ENCODE data around the gene FUS. TPM values are rescaled to one million over a fixed set of nuclear protein-coding genes. Genes with fewer than 3 reads are reported as not detected.

The FUS gene
- total RNA-seq, 1 donor from 2014 or later = 309 TPM

GRCh38 chr16:31132303-31132979, 47.5 kb upstream of the FUS start:
- no peaks in the 10 kb centered on the region for H4K20me1 ChIP-seq (ENCODE audit: insufficient read depth, low read length)
- no peak overlapping the region for H3K4me2 ChIP-seq (ENCODE audit: low read length)
- no peak overlapping the region for H3K9ac ChIP-seq (ENCODE audit: low read length)
- no peak overlapping the region for H3K27ac ChIP-seq (ENCODE audit: low read depth, low read length)
- no peak for FAIRE-seq
- no peaks in the 10 kb centered on the region for H3K27me3 ChIP-seq (ENCODE audit: insufficient read depth, low read length)
- Mint-ChIP-seq H3K27ac (ENCODE audit: unreplicated experiment) (no peak overlapping the region), H3K27me3 (ENCODE audit: low read depth, unreplicated experiment) (peaks cover 6% of the 10 kb centered on the region), H3K4me3 (ENCODE audit: unreplicated experiment) (no peak overlapping the region), H3K4me1 (ENCODE audit: low read depth, unreplicated experiment) (peaks cover 4% of the 10 kb centered on the region), H3K9me3 (ENCODE audit: unreplicated experiment) (peaks cover 2% of the 10 kb centered on the region), H3K36me3 (ENCODE audit: low read depth, unreplicated experiment) (peaks cover 14% of the 10 kb centered on the region)
- no peak for DNase-seq (ENCODE audit: low read depth)
- H3K36me3 ChIP-seq (ENCODE audit: insufficient read depth, low read length) = no peaks in the 10 kb centered on the region
- no peak overlapping the region for H3K4me3 ChIP-seq (ENCODE audit: insufficient read depth, low read depth, low read length)
- no peak overlapping the region for H2AFZ ChIP-seq (ENCODE audit: low read depth, low read length)
- peaks cover 16% of the 10 kb centered on the region for H3K4me1 ChIP-seq (ENCODE audit: insufficient read depth, low read length)
- TF ChIP-seq CTCF (IDR thresholded peaks at IDR 0.05; ENCODE audit: insufficient read depth, low read depth, low read length) = no peak
- TF ChIP-seq EZH2 (IDR thresholded peaks at IDR 0.05; ENCODE audit: insufficient read depth, low read length) = no peak
- no peaks in the 10 kb centered on the region for H3K79me2 ChIP-seq (ENCODE audit: insufficient read depth, low read length)
- no peaks in the 10 kb centered on the region for H3K9me3 ChIP-seq (ENCODE audit: insufficient read depth, low read depth, low read length)

GRCh38 chr16:31133046-31133501, 46.9 kb upstream of the FUS start:
- H3K79me2 ChIP-seq (ENCODE audit: insufficient read depth, low read length) = no peaks in the 10 kb centered on the region
- H3K36me3 ChIP-seq (ENCODE audit: insufficient read depth, low read length) = no peaks in the 10 kb centered on the region
- no peak overlapping the region for H3K9ac ChIP-seq (ENCODE audit: low read length)
- no peak overlapping the region for H2AFZ ChIP-seq (ENCODE audit: low read depth, low read length)
- H3K9me3 Mint-ChIP-seq (ENCODE audit: unreplicated experiment) = peaks cover 2% of the 10 kb centered on the region
- no peaks in the 10 kb centered on the region for H4K20me1 ChIP-seq (ENCODE audit: insufficient read depth, low read length)
- H3K4me2 ChIP-seq (ENCODE audit: low read length) = no peak overlapping the region
- peaks cover 6% of the 10 kb centered on the region for H3K27me3 Mint-ChIP-seq (ENCODE audit: low read depth, unreplicated experiment)
- peaks cover 10% of the 10 kb centered on the region for H3K36me3 Mint-ChIP-seq (ENCODE audit: low read depth, unreplicated experiment)
- no peak overlapping the region for H3K4me3 ChIP-seq (ENCODE audit: insufficient read depth, low read depth, low read length)
- FAIRE-seq (no peak), DNase-seq (ENCODE audit: low read depth) (no peak)
- H3K4me3 Mint-ChIP-seq (ENCODE audit: unreplicated experiment) = no peak overlapping the region
- H3K4me1 Mint-ChIP-seq (ENCODE audit: low read depth, unreplicated experiment) = peaks cover 4% of the 10 kb centered on the region
- no peak overlapping the region for H3K27ac ChIP-seq (ENCODE audit: low read depth, low read length)
- no peaks in the 10 kb centered on the region for H3K27me3 ChIP-seq (ENCODE audit: insufficient read depth, low read length)
- TF ChIP-seq EZH2 (IDR thresholded peaks at IDR 0.05; ENCODE audit: insufficient read depth, low read length) (no peak), CTCF (IDR thresholded peaks at IDR 0.05; ENCODE audit: insufficient read depth, low read depth, low read length) (no peak)
- no peaks in the 10 kb centered on the region for H3K9me3 ChIP-seq (ENCODE audit: insufficient read depth, low read depth, low read length)
- H3K4me1 ChIP-seq (ENCODE audit: insufficient read depth, low read length) = peaks cover 17% of the 10 kb centered on the region
- H3K27ac Mint-ChIP-seq (ENCODE audit: unreplicated experiment) = no peak overlapping the region

GRCh38 chr16:31134091-31134571, 45.8 kb upstream of the FUS start:
- H3K4me1 Mint-ChIP-seq (ENCODE audit: low read depth, unreplicated experiment) = peaks cover 9% of the 10 kb centered on the region
- Histone ChIP-seq H3K4me2 (ENCODE audit: low read length) (peak overlapping the region; percentile 22), H2AFZ (ENCODE audit: low read depth, low read length) (no peak overlapping the region), H3K9me3 (ENCODE audit: insufficient read depth, low read depth, low read length) (no peaks in the 10 kb centered on the region), H3K36me3 (ENCODE audit: insufficient read depth, low read length) (no peaks in the 10 kb centered on the region), H4K20me1 (ENCODE audit: insufficient read depth, low read length) (no peaks in the 10 kb centered on the region), H3K27ac (ENCODE audit: low read depth, low read length) (no peak overlapping the region), H3K4me3 (ENCODE audit: insufficient read depth, low read depth, low read length) (no peak overlapping the region), H3K4me1 (ENCODE audit: insufficient read depth, low read length) (peaks cover 27% of the 10 kb centered on the region), H3K79me2 (ENCODE audit: insufficient read depth, low read length) (no peaks in the 10 kb centered on the region), H3K9ac (ENCODE audit: low read length) (no peak overlapping the region), H3K27me3 (ENCODE audit: insufficient read depth, low read length) (no peaks in the 10 kb centered on the region)
- no peak overlapping the region for H3K4me3 Mint-ChIP-seq (ENCODE audit: unreplicated experiment)
- H3K9me3 Mint-ChIP-seq (ENCODE audit: unreplicated experiment) = peaks cover 2% of the 10 kb centered on the region
- H3K36me3 Mint-ChIP-seq (ENCODE audit: low read depth, unreplicated experiment) = peaks cover 6% of the 10 kb centered on the region
- DNase-seq (ENCODE audit: low read depth) (peak; percentile 15), FAIRE-seq (no peak)
- H3K27me3 Mint-ChIP-seq (ENCODE audit: low read depth, unreplicated experiment) = peaks cover 6% of the 10 kb centered on the region
- no peak overlapping the region for H3K27ac Mint-ChIP-seq (ENCODE audit: unreplicated experiment)
- TF ChIP-seq CTCF (IDR thresholded peaks at IDR 0.05; ENCODE audit: insufficient read depth, low read depth, low read length) (no peak), EZH2 (IDR thresholded peaks at IDR 0.05; ENCODE audit: insufficient read depth, low read length) (no peak)

Data from astrocyte (in vitro differentiated cells and primary cell).